ENCODE measurements around the gene YWHAQ. TPM values are rescaled to one million over a fixed set of nuclear protein-coding genes. Genes with fewer than 3 reads are reported as not detected.

YWHAQ gene
- total and polyA plus RNA-seq, 9 of the 15 experiments (the other 6 are each of a cell fraction or from before 2014, with no cell fraction given), result 63.1 to 359 (median 203) TPM

DNA sequence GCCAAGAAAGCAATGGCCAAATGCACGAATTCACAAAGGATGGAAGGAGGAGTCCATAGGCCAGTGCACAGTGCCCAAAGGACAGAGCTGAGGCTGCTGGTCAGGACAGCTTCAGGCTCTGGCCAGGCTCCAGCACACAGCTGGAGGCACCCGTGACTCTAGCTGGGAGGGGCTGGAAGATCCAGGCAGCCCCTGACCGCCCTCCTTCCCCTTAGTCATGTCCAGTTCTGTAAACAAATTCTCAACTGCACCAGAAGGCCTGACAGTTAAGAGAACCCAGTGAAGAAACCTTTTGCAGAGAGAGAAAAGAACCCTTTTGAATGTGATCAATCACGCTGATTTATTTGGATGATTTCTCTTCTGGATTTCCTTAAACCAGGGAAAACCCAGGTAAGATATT, 7.7 kb upstream of the YWHAQ start (continued):
- TF ChIP-seq ZNF316 (IDR thresholded peaks at IDR 0.05) (peak; percentile 65), MAZ (CRISPR knock-in tag; conservative IDR thresholded peaks at IDR 0.05 in 1 of 2, IDR thresholded peaks at IDR 0.05 in 1 of 2) (peak; percentile 80 to 81), FOXK2 (conservative IDR thresholded peaks at IDR 0.05 in 1 of 2, IDR thresholded peaks at IDR 0.05 in 1 of 2; ENCODE audit: low read depth in 2 of 2) (peak in 1 of 2 experiments; percentile 41; a peak in 2 of 4 replicates)

DNA sequence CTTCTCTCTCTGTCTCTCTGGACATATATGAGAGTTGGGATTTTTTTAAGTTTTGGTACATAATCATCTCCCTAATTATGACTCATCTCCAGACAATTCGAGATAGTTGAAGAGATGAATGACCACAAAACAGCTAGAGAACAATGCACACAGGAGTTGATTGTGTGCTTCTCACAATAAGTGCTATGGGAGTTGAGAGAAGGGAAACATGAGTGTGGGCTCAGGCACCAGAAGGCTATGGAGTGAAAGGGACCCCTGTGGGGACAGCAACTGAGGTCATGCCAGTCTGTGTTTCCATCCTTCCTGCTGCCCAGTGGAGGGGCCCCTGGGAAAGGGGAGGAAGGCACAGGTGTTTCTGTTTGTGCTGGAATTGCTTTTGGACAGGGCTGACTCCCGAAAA, 6.5 kb upstream of the YWHAQ start:
- Histone ChIP-seq H2AFZ (ENCODE audit: low read depth, low read length) (no peak overlapping the region), H3K27ac (ENCODE audit: extremely low read depth, low read depth, low read length) (no peak overlapping the region), H3K4me1 (replicated peaks in 1 of 2; ENCODE audit: control insufficient read depth in 2 of 2, insufficient read depth in 2 of 2, low read length in 2 of 2) (peaks cover 28 to 38% of the 10 kb centered on the region in 2 experiments; a peak in 4 of 5 replicates), H3K36me3 (ENCODE audit: control insufficient read depth, insufficient read depth, low read length) (no peaks in the 10 kb centered on the region), H3K79me2 (ENCODE audit: control insufficient read depth, insufficient read depth, low read length) (no peaks in the 10 kb centered on the region), H3K9me1 (ENCODE audit: control insufficient read depth, insufficient read depth, low read length) (no peaks in the 10 kb centered on the region), H3K9ac (ENCODE audit: insufficient read depth in 1 of 2, low read depth in 2 of 2, low read length in 2 of 2) (peak overlapping the region in 1 of 2 experiments; percentile 32; a peak in 1 of 4 replicates), H3K4me3 (no peak overlapping the region), H3K27me3 (ENCODE audit: control insufficient read depth in 2 of 2, insufficient read depth in 2 of 2, low read length in 2 of 2) (0 out of 5 replicates have a peak, but pooled peaks cover 0 to 6% of the 10 kb centered on the region in 2 experiments), H3K4me2 (ENCODE audit: insufficient read depth, low read length) (no peak overlapping the region; the same call in 1 of the 2 replicates), H3K9me3 (replicated peaks; ENCODE audit: control insufficient read depth, insufficient read depth, low read depth, low read length) (no peaks in the 10 kb centered on the region), H4K20me1 (replicated peaks; ENCODE audit: control insufficient read depth, insufficient read depth, low read length) (no peaks in the 10 kb centered on the region)
- ChIA-PET CTCF (ENCODE audit: low intra/inter-chr PET ratio) (no interaction called here), POLR2A (interaction anchor here (0.6 to 3.7 kb wide), 5 partner anchors 9 to 55 kb away, joined by 3 to 17 read pairs (median 3); no protein-coding TSS in a partner anchor)
- intact Hi-C loops (cut with micrococcal nuclease) (loop anchor here (5.0 to 10.0 kb wide), 2 partner anchors 50 to 127 kb away; no protein-coding TSS in a partner anchor), in situ Hi-C loops (cut with MboI) (no loop called here)
- DNase-seq (ENCODE audit: extremely low read depth in 1 of 4, low spot score in 3 of 4) (no peak), ATAC-seq (no peak), FAIRE-seq (no peak)
- 3% methylated on average over 2 of the region's 2 CpGs for WGBS (ENCODE audit: insufficient coverage, low coverage, missing lambda C conversion rate)
- BruUV-seq (replicated peaks), result no TSS peak
- TF ChIP-seq, protein P1, sequence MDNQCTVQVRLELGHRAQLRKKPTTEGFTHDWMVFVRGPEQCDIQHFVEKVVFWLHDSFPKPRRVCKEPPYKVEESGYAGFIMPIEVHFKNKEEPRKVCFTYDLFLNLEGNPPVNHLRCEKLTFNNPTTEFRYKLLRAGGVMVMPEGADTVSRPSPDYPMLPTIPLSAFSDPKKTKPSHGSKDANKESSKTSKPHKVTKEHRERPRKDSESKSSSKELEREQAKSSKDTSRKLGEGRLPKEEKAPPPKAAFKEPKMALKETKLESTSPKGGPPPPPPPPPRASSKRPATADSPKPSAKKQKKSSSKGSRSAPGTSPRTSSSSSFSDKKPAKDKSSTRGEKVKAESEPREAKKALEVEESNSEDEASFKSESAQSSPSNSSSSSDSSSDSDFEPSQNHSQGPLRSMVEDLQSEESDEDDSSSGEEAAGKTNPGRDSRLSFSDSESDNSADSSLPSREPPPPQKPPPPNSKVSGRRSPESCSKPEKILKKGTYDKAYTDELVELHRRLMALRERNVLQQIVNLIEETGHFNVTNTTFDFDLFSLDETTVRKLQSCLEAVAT (IDR thresholded peaks at IDR 0.05), result no peak
- TF ChIP-seq KHSRP (IDR thresholded peaks at IDR 0.05) (no peak), ZNF239 (CRISPR knock-in tag; IDR thresholded peaks at IDR 0.05) (no peak), L3MBTL2 (IDR thresholded peaks at IDR 0.05) (no peak), ZNF175 (CRISPR knock-in tag; IDR thresholded peaks at IDR 0.05; ENCODE audit: low read depth) (no peak), ZNF3 (CRISPR knock-in tag; IDR thresholded peaks at IDR 0.05) (no peak), BCOR (IDR thresholded peaks at IDR 0.05) (no peak), ZNF778 (CRISPR knock-in tag; IDR thresholded peaks at IDR 0.05) (no peak), SOX6 (IDR thresholded peaks at IDR 0.05) (peak; percentile 66), XRCC3 (IDR thresholded peaks at IDR 0.05) (no peak), HCFC1 (IDR thresholded peaks at IDR 0.05; ENCODE audit: low read depth, low read length) (no peak), JUND (IDR thresholded peaks at IDR 0.05; ENCODE audit: borderline replicate concordance, low read depth, low read length) (peak; percentile 74), JUND (tag; IDR thresholded peaks at IDR 0.05; ENCODE audit: borderline replicate concordance, low read depth, low read length) (peak; percentile 79), ARHGAP35 (IDR thresholded peaks at IDR 0.05; ENCODE audit: partially characterized antibody) (no peak), BHLHE40 (IDR thresholded peaks at IDR 0.05; ENCODE audit: low read length) (no peak)
- TF ChIP-seq, protein P2, sequence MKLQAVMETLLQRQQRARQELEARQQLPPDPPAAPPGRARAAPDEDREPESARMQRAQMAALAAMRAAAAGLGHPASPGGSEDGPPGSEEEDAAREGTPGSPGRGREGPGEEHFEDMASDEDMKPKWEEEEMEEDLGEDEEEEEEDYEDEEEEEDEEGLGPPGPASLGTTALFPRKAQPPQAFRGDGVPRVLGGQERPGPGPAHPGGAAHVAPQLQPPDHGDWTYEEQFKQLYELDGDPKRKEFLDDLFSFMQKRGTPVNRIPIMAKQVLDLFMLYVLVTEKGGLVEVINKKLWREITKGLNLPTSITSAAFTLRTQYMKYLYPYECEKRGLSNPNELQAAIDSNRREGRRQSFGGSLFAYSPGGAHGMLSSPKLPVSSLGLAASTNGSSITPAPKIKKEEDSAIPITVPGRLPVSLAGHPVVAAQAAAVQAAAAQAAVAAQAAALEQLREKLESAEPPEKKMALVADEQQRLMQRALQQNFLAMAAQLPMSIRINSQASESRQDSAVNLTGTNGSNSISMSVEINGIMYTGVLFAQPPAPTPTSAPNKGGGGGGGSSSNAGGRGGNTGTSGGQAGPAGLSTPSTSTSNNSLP (IDR thresholded peaks at IDR 0.05; ENCODE audit: borderline replicate concordance, low read depth, low read length), result no peak
- TF ChIP-seq, protein P3, sequence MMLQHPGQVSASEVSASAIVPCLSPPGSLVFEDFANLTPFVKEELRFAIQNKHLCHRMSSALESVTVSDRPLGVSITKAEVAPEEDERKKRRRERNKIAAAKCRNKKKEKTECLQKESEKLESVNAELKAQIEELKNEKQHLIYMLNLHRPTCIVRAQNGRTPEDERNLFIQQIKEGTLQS (IDR thresholded peaks at IDR 0.05), result peak; percentile 84
- TF ChIP-seq, protein P3 (CRISPR knock-in tag; conservative IDR thresholded peaks at IDR 0.05), result no peak

All from K562 (cell line).